CD4-positive, alpha-beta T cell treated with Interferon alpha-2 for 1 hour (primary cell): ENCODE results near the gene SNRPA.

ENCODE experiments used
- DNase-seq, 2 donors: peaks; one replicate each; pipeline ENCODE4 v3.0.0-alpha.2; 2020 to 2022

The SNRPA gene

GRCh38 chr19:40750874-40751537 lies at the start of gene SNRPA:
Gene SNRPA, plus strand, starts transcription at chr19:40751203. Its CDS starts 206 bp downstream, at chr19:40751409.
- DNase-seq = peak; percentile 95 to 97

GRCh38 chr19:40701758-40702157 lies 49.2 kb upstream of the SNRPA start:
- no peak for DNase-seq

- DNase-seq = no peak
Measured at GRCh38 chr19:40702337-40703012, 48.5 kb upstream of the SNRPA start.

- no peak for DNase-seq
Measured at GRCh38 chr19:40703029-40703755, 47.8 kb upstream of the SNRPA start.

- no peak for DNase-seq
Measured at GRCh38 chr19:40704491-40705361, 46.3 kb upstream of the SNRPA start.

- no peak for DNase-seq
Measured at GRCh38 chr19:40705362-40705651, 45.7 kb upstream of the SNRPA start.

- DNase-seq = no peak
Measured at GRCh38 chr19:40705950-40706619, 44.9 kb upstream of the SNRPA start.

- DNase-seq = no peak
Measured at GRCh38 chr19:40707615-40708014, 43.4 kb upstream of the SNRPA start.

GRCh38 chr19:40709817-40710216 lies 41.2 kb upstream of the SNRPA start:
- no peak for DNase-seq

- DNase-seq = no peak
Measured at GRCh38 chr19:40713939-40714338, 37.1 kb upstream of the SNRPA start.

GRCh38 chr19:40714441-40715299 lies 36.3 kb upstream of the SNRPA start:
- DNase-seq = peak; percentile 93 to 96

GRCh38 chr19:40716031-40716481 lies 34.9 kb upstream of the SNRPA start:
- peak; percentile 28 to 66 for DNase-seq

GRCh38 chr19:40716482-40717324 lies 34.3 kb upstream of the SNRPA start, which contains the start of the genes COQ8B and ITPKC:
Gene COQ8B, minus strand, starts transcription at chr19:40716886. Its CDS starts 2,254 bp downstream, at chr19:40714632.
Gene ITPKC, plus strand, starts transcription at chr19:40717112. Its CDS starts 24 bp downstream, at chr19:40717136.
- DNase-seq = peak; percentile 98 to 99

GRCh38 chr19:40717325-40717879 lies 33.6 kb upstream of the SNRPA start:
- DNase-seq = no peak

GRCh38 chr19:40717880-40718773 lies 32.9 kb upstream of the SNRPA start:
- no peak for DNase-seq

GRCh38 chr19:40718774-40719391 lies 32.1 kb upstream of the SNRPA start:
- peak in 1 of 2 donors; percentile 7 for DNase-seq

GRCh38 chr19:40719414-40719894 lies 31.5 kb upstream of the SNRPA start:
- no peak for DNase-seq

GRCh38 chr19:40721140-40721486 lies 29.9 kb upstream of the SNRPA start:
- no peak for DNase-seq
